Superior temporal gyrus (tissue), 1 donor: ENCODE results near the gene LCN10.

ENCODE experiments used
- DNase-seq: peaks from one replicate; pipeline ENCODE4 v3.0.0-alpha.2; 2016; ENCODE audit errors: extremely low spot score

The LCN10 gene

DNA sequence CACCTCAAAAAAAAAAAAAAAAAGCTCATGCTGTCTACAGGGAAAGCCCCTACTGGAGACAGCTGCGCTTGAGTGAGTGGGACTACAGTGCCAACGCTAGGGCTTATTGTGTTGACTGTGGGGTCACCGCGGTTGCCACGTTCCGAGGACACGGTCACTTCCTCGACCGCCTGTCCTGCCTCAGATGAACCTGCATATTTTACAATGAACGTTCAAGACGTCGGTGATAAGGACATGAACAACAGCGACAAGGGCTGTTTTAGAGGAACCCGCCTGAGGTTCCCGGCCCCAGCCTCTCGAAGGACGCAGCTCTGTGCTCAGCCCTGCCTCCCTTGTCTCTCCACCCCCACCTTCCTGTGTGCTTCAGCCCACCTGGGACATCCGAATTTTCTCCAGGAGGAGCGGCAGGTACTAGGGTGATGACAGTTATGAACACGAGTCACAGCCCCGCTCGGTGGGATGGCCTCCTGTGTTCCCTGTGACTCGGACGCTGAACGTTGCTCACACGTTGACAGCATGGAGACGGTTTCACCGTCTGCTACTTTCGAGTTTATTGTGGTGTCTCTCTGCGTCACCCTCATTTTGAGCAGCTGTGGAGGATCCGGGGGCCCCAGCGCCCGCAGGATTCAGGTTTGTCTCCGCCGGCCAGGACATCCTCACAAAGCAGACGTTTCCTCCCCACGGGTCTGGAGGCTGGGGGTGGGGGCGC is 41.6 kb downstream of the LCN10 start:
- no peak for DNase-seq

DNA sequence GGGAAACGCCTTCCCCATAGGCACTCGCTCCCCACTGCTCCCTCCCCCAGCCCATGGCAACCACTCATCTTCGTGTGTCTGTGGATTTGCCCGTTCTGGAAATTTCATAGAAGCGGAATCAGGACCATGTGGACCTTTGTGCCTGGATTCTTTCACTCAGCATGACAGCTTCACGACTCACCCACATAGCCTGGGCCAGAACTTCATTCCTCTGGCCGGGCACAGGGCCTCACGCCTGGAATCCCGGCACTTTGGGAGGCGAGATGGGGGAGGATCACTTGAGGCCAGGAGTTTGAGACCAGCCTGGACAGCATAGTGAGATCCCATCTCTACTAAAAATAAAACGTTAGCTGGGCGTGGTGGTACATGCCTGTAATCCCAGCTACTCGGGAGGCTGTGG is 42.4 kb downstream of the LCN10 start:
- DNase-seq: no peak

DNA sequence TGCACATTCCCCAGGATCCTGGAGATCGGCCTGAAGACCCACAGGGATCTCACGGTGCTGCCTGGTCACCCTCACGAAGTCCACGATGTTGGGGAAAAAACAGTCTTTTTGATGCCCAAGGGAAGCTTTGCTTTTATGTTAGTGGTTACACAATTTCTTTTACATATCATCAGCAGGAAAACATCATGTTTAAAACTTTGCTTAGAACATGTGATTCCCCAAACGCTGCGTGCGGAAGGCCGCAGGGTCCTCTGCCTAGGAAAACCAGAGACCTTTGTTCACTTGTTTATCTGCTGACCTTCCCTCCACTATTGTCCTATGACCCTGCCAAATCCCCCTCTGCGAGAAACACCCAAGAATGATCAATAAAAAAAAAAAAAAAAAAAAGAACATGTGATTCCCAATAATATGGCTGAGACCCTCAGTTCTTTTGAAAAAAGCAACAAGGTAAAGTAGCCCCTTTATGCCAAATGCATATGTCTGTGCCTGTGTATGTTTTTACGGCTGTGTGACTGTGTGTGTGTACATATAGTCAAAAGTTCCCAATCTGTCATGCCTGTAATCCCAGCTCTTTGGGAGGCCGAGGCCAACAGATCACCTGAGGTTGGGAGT is 44.0 kb downstream of the LCN10 start:
- DNase-seq: no peak

DNA sequence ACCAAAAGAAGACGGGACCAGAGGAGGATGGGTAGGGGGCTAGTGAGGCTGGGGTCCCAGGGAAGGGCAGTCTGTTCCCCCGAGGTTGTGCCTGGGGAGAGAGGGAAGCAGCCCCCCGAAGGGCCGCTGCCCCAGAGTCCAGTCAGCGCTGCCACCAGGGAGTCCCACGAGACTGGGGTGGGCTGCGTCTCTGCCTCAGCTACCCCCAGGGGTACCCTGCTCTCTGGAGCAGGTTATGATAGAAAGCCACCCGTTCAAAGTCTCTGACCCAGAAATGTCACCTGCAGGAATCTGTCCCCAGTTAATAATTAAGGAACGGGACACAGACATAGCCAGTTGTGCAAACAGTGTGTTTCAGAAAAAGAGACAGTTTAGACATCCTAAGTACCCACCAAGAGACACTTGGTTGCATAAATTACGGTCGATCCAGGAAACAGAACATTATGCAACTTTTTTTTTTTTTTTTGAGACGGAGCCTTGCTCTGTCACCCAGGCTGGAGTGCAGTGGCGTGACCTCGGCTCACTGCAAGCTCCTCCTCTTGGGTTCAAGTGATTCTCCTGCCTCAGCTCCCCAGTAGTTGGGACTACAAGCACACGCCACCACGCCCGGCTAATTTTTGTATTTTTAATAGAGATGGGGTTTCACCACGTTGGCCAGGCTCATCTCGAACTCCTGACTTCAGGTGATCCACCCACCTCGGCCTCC is 44.8 kb downstream of the LCN10 start:
- DNase-seq: no peak

DNA sequence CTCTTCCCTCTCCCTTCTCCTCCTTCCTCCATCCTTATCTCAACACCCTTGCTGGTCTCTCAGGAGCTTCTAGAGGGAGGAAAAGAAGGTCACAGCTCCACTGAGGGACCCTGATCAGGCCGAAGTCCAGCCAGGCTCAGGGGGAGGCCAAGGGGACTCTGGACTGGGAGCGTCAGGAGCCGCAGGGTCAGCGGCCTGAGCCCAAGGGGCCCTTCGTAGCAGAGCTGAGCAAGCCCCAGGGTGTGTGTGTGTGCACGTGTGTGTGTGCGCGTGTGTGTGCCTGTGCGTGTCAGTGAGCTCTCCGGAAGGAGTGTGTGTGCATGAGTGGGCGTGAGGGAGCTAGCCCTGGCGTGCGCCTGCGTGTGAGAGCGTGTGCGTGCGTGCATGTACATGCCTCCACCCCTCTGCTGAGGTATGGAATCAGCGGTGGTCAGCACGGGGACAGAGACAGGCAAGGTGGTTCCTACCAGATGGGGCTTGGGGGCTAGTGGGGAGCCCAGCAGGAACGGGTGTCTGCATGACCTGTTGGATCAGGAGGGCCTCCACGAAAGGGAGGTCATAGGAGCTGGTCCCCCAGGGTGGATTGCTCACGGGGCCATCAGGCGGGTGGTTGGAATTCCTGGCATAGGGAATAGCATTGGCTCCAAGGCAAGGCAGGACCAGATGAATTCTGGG is 45.5 kb downstream of the LCN10 start:
- no peak for DNase-seq

DNA sequence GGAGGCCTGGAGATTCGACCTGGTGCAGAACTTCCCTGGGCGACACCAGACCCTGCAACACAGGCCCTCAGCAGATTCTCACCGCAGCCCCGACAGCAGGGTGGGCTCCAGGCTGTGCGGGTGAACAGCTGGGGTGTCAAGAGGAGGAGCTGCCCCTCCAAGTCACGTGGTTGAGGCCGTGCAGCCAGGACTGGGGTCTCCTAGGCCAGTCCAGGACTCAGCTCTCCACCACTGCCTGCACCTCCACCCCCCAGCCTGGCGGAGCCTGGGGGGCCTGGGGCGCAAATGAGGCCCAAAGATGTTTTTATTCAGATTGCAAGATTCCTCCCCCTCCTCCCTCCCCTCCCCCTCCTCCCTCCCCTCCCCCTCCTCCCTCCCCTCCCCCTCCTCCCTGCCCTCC is 46.2 kb downstream of the LCN10 start:
- DNase-seq: no peak

DNA sequence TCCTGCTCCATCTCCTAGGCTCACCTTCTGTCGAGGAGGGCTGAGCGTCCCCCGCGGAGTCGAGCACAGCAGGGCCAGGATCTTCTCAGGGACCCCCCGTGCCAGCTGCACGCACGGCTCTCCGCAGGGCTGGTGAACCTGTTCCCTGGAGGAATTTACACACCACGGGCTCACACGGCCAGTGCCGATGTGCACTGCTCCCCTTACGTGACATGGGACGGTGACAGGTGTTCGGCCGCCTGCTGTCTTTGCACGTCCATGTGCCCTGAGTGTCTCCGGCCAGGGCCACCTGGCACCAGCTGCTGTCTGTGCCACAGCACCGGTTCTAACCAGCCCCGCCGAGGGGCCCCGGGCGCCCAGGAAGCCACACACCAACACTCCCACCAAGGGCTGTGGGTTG is 46.8 kb downstream of the LCN10 start:
- DNase-seq: no peak

DNA sequence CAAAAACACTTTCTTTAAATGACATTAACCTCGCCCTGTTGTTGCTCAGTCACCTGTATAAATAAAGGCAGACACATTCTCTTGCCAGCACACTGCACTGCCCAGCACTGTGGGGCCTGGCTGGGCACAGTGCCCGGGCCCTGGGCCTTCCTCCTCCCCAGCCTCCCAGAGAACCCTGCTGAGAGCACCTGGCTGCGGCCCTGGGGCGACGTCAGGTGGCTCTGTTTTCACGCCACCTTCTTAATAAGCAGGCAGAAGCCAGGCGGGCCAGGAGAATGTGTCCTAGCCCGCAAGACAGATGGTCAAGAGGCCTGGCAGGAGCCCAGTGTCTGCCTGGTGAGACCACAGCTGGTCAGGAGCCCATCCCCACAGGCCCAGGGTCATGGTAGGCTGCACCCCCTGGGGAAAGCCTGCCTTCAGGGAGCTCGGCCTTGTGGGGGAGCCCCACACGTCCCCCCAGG is 47.3 kb downstream of the LCN10 start:
- DNase-seq: no peak

DNA sequence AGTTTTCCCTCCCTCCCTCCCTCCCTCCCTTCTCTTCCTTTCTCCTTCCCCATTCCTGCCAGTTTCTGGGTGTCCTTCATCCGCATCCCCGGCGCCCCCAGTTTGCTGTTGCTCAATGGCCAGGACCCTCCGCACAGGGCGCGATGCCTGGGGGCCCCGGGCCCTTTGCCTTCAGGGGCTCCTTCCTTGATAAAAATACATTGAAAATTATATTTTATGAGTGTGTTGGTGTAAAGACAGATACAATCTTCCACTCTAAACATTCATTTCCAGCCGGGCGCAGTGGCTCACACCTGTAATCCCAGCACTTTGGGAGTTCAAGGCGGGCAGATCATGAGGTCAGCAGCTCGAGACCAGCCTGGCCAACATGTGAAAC is 47.9 kb downstream of the LCN10 start:
- no peak for DNase-seq

DNA sequence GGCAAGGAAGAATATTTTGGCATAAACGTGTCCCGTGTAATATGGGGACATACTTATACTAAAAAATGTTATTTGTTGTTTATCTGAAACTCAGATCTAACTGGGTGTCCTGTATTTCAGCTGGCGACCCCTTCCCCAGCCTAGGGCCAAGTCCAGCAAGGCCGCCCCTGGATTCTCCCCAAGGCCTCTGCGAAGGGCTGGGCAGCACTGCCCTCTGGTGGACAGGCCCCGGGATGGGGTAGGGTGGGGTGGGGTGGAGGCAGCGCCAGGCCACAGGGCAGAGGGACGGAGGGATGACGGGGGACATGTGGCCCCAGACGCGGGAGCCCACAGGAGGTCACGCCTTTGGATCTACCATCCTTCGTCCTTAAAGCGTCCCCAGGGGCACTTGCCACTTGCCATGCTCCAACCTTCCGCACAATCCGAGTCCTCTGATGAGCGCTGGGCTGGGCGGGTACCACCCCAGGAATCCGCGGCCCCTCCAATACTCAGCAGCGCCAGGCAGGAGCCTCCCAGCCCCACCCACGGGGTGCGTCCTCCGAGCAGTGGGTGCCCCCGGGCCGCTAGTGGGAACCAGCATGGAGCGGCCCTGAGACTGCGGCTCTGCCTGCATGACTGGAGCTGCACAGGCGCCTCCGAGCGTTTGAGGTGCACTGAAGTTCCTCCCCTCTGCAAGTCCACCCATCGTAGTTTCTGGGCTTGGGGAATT is 48.4 kb downstream of the LCN10 start:
- no peak for DNase-seq

DNA sequence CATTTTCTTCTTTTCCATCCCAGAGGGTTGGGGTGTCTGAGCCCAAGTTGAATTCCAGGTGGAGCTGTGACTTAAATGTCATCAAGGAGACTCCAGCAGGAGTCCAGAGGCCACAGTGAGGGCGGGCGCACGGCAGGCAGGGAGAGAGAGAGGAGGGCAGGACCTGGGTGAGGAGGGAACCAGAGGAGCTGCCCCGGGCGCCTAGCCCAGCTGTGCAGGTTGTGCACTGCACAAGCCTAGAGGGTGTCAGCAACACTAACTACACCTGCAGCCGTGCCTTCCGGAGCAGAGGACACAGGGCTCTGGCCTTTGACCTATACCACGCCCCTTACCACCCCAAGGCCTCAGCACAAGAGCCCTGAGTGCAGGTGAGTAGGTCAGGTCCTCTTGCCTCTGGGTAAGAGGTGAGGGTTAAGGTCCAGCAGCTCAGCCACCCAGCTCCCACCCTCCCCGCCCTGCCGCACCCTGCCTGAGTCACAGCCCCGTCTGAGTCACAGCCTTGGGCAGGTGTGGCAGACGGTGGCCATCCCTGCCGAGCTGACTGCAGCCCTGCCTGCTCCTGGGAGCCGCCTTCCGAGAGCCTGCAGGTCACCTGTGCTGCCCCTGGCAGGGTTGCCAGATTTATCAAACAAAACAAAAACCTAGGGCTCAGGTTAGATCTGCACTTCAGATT is 49.1 kb downstream of the LCN10 start:
- no peak for DNase-seq

DNA sequence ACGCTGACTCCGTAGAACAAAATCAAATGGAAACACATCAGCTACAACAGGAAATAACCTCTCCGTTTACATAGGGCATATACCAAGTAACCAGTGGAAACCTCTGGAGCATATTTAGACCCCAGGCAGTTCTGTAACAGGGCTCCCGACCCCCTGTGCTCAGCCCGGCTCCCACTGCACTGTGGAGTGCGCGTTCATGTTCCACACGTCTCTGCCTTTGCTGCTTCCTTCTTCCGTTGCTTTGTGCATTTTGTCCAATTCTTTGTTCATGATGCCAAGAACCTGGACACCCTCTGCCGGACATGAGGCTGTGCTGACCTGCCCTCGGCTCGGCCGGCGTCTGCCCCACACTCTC is 49.6 kb downstream of the LCN10 start:
- no peak for DNase-seq

DNA sequence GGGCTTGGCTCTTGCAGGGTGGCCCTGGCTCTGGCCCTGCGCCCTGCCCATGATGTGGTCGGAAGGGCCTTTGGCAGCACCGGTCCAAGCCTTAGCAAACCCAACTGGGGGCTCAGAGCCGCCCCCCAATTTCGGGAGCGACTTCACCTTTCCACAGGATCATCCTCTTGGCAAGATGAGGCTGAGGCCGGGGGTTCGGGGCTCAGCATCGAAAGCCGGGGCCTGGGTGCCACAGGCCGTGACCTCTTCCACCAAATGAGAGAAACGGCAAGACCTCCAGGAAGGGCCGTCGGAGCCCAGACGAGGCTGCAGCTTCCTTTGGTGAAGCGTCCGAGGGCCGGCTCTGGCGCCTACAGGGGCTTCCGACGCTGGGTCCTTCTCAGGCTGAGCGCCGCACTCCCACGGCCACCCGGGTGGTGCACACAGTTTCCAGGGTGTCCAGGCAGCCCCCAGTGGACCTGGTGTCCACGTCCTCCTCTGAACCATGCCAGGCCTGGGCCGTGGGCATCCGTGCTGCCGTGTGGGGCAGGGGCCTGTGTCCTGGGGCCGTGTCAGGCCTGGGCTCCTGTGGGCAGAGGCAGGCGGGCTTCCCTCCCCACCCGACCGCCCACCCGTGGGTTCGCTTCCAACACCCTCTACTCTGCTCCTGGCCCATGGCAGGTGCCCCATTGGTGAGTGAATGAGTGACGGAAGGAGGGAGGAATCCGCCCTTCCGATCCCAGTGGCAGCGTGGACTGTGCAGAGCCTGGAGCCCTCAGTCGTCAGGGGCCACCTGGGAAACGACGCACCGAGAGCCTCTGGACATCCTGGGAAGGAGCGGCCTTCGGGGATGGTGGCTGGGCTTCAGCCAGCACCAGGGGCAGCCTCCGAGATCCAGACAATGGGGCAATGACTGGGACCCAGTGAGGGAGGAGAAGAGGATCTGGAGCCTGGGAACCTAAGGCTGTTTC is 50.3 kb downstream of the LCN10 start:
- no peak for DNase-seq

DNA sequence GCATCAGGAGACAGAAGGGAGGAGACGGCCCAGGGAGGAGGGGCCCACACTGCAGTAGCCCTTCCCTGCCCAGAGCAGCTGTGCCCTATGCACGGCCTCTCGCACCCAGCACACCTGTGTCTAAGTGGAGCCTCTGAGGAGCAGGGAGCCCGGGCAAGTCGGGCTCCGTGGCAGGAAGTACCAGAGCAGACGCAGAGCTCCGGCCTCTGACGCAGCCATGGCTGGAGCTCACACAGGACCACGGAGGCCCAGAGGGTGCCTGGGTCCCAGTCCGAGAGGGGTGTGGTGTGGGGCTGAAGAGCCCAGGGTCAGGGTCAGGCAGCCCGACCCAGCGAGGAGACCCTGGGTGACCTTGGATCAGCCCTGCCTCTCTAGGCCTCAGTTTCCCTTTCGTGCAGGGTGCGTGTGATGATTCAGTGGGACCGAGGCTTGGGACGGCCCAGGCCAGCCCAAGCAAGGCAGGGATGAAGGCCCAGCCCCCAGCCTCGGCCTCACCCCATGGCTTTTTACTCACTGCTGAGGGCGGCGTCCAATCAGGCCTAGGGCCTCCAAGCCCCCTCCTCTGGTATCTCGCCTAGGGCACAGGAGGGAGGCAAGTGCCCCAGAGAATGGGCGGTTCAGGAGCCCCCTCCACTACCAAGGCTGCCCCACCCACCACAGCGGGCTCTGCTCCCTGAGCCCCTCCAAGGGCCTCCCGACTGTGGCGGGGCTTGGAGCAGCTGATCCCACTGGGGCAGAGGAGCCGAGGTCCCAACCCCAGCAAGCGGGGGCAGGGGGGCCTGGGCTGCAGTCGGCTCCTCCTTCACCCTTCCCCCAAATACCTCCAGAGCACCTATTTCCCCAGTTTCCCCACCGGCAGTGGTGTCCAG is 51.2 kb downstream of the LCN10 start:
- no peak for DNase-seq

DNA sequence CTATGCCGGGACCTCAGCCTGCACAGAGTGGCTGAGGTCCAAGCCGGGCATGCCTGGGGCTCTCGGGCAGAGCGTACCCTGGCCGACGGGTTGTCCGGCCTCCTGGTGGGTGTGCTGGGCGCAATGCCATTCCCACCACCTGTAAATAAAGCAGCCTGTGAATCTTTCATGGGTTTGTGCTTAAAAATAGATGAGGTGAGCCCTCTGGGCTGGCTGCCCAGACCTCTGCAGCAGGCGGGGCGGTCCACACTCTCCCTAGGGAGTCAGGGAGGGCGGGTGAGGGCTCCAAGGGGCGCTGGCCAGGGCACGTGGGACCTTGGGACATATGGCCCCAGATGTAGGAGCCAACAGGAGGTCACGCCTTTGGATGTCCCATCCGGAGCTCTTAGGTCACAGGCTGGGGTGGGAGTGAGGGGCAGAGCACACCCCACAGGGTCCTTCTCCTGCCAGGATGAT is 51.9 kb downstream of the LCN10 start:
- no peak for DNase-seq

DNA sequence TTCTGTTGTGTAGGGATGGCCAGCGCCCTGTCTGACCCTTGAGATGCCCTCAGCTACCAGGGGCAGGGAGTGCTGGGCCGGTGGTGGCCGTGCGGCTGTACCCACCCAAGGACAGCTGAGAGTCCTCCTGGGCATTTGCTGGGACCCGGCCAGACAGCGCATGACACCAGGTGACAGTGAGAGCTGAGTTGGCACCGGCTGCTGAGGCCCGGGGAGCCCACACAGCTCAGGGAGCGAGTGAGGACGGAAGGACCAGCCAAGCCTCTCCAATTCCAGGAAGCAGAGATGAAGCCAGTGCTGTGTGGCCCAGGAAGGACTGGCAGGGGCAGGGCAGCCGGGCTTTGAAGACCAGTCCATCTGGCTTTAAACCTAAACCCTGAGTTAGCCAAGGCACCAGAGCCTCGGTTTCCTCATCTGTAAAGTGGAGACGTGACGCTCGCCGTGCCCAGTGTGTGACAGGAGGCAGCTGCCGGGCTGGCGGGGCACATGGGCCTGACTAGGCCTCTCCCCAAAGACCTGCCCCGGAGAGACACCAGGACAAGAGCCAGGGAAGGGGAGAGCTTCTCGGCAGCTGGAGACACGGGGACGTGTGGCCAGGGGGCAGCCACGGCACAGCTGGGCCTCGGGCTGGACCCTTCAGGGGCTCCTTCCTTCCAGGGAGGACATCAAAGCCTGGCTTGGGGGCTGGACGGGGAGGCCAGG is 52.5 kb downstream of the LCN10 start:
- no peak for DNase-seq

DNA sequence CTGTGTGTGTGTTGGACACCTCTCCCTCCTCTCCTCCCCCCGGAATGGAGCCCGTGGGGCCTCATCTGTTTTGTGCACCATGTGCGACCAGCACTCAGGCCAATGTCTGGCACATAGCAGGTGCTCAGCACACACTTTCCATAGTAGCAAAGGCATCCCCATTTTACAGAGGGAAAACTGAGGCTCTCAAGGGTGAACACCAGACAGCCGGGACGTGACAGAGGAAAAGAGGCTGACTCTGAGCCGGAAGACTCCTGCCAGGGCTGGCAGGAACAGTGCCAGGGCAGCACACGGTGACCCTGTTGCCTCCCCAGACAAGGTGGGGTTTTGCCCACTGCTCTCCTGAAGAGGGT is 53.7 kb downstream of the LCN10 start:
- no peak for DNase-seq

DNA sequence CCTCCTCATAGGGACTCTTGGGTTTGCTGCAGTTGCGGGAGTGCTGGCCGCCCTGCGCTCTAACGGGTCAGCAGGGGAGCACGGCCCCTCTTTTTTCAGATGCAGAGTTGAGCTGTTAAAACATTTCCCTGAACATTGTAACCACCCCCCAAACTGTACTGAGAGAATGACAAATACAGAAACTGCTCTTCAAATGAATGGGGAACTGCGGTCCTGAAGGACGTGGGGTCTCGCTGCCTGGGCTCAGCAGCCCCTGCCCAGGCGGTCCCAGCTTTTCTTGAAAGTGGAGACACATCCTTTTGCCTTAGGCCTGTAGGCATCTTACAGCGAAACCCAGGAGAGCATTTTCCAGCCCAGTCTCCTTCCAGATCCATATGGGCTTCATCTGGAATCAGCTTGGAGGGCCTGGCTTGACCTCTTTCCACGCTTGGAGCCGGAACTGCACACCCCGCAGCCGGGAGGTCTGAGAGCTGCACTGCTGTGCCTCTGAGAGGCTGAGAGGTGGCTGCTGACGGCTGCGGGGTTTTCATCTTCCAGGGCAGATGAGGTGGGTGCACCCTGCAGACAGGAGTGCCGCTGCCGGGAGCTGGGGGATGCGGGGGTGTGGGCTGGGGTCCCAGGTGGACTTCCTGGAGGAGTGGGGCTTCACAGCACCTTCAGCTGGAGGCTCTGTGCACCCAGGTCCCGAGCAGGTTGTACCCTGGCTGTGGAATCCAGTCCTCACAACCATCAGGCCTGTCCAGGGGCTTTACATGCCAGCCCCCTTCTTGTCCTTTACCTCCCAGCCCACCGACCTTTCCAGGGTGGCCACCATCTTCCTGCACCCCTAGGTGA is 54.2 kb downstream of the LCN10 start:
- no peak for DNase-seq
